HEK293T (cell line): ENCODE results near the gene PRR15L.
"Not testable (repeated sequence)": the region's sequence is repeated elsewhere in the genome, so short reads cannot be mapped to it uniquely, and the experiment has no call there.

Source experiments
- CTCF ChIA-PET: fragments of 350-600 bp; formaldehyde crosslinking; extraction: SDS; loops from one replicate; lab custom pipeline; 2021; ENCODE audit warnings: antibody characterized with exemption, inconsistent platforms; lab: Yijun Ruan, JAX
- POLR2A ChIA-PET: fragments of 350-600 bp; formaldehyde crosslinking; extraction: SDS; loops from one replicate; lab custom pipeline; 2020; ENCODE audit warnings: antibody characterized with exemption, inconsistent platforms; lab: Yijun Ruan, JAX
- DNase-seq: peaks from one replicate; pipeline ENCODE4 v3.0.0; 2012; ENCODE audit warnings: mixed read lengths; ENCODE audit errors: extremely low spot score
- ARNT ChIP-seq: fragments of 450-650 bp; IDR thresholded peaks from 2 replicates; pipeline ENCODE4 v1.6.1; 2017; ENCODE audit warnings: mild to moderate bottlenecking
- BHLHE40 ChIP-seq: fragments of 450-650 bp; IDR thresholded peaks from 2 replicates; pipeline ENCODE4 v1.6.1; 2016; ENCODE audit warnings: mild to moderate bottlenecking, moderate library complexity, borderline replicate concordance
- CTBP1 ChIP-seq: fragments of 450-650 bp; IDR thresholded peaks from 2 replicates; pipeline ENCODE4 v1.6.1; 2016; ENCODE audit warnings: borderline replicate concordance
- ELF4 ChIP-seq: fragments of 450-650 bp; IDR thresholded peaks from 2 replicates; pipeline ENCODE4 v1.6.1; 2017; ENCODE audit warnings: antibody characterized with exemption
- FOXA1 ChIP-seq: fragments of 450-650 bp; IDR thresholded peaks from 2 replicates; pipeline ENCODE4 v1.6.1; 2016; ENCODE audit warnings: mild to moderate bottlenecking
- FOXK2 ChIP-seq: fragments of 450-650 bp; IDR thresholded peaks from 2 replicates; pipeline ENCODE4 v1.6.1; 2016; ENCODE audit warnings: mild to moderate bottlenecking
- FOXM1 ChIP-seq: fragments of 450-650 bp; IDR thresholded peaks from 2 replicates; pipeline ENCODE4 v1.6.1; 2017; ENCODE audit warnings: mild to moderate bottlenecking, borderline replicate concordance
- HDGF ChIP-seq: fragments of 450-650 bp; IDR thresholded peaks from 2 replicates; pipeline ENCODE4 v1.6.1; 2017; ENCODE audit warnings: antibody characterized with exemption, borderline replicate concordance
- L3MBTL2 ChIP-seq: fragments of 450-650 bp; conservative IDR thresholded peaks from 2 replicates; pipeline ENCODE4 v1.6.1; 2016; ENCODE audit warnings: mild to moderate bottlenecking
- LEF1 ChIP-seq: fragments of 450-650 bp; IDR thresholded peaks from 2 replicates; pipeline ENCODE4 v1.6.1; 2017; ENCODE audit warnings: mild to moderate bottlenecking, borderline replicate concordance
- NFRKB ChIP-seq: fragments of 450-650 bp; IDR thresholded peaks from 2 replicates; pipeline ENCODE4 v1.6.1; 2016; ENCODE audit warnings: mild to moderate bottlenecking, moderate library complexity
- PKNOX1 ChIP-seq: fragments of 450-650 bp; IDR thresholded peaks from 2 replicates; pipeline ENCODE4 v1.6.1; 2016
- SP1 ChIP-seq: fragments of 450-650 bp; IDR thresholded peaks from 2 replicates; pipeline ENCODE4 v1.6.1; 2017
- SUZ12 ChIP-seq: fragments of 450-650 bp; IDR thresholded peaks from 2 replicates; pipeline ENCODE4 v1.6.1; 2016; ENCODE audit warnings: mild to moderate bottlenecking
- TARDBP ChIP-seq: fragments of 450-650 bp; IDR thresholded peaks from 2 replicates; pipeline ENCODE4 v1.6.1; 2016
- ZNF384 ChIP-seq: fragments of 450-650 bp; IDR thresholded peaks from 2 replicates; pipeline ENCODE4 v1.6.1; 2016

Gene PRR15L

GRCh38 chr17:47924785-47925677 is 32.7 kb downstream of the PRR15L start:
- CTCF ChIA-PET, result interaction anchor here (0.6 to 1.1 kb wide), 3 partner anchors 13 to 22 kb away, joined by 3 read pairs; no protein-coding TSS in a partner anchor
- DNase-seq, result no peak
- POLR2A ChIA-PET, result interaction anchor here (2.3 to 2.5 kb wide), 2 partner anchors 16 to 17 kb away, joined by 7 to 8 read pairs; partner anchors contain the start of gene PNPO
- TF ChIP-seq CTBP1 (no peak), SUZ12 (no peak)

- CTCF ChIA-PET, result interaction anchor here (0.6 kb wide), 1 partner anchor 79 kb away, joined by 3 read pairs; the partner anchor contains the start of gene SCRN2
- DNase-seq, POLR2A ChIA-PET: not testable (repeated sequence)
Observed at GRCh38 chr17:47919889-47920288, 37.8 kb downstream of the PRR15L start.

GRCh38 chr17:47918991-47919390 is 38.7 kb downstream of the PRR15L start:
- TF ChIP-seq ARNT (no peak), LEF1 (no peak), FOXK2 (no peak), FOXM1 (no peak), HDGF (no peak), ZNF384 (no peak), CTBP1 (no peak), NFRKB (no peak), TARDBP (no peak), SUZ12 (no peak), BHLHE40 (no peak), SP1 (no peak), PKNOX1 (no peak), FOXA1 (no peak)
- no peak for DNase-seq
- ChIA-PET POLR2A (interaction anchor here (0.8 kb wide), 1 partner anchor 11 kb away, joined by 3 read pairs; no protein-coding TSS in a partner anchor), CTCF (no interaction called here)

- TF ChIP-seq L3MBTL2, result no peak
- no peak for TF ChIP-seq NFRKB
- no peak for TF ChIP-seq PKNOX1
- TF ChIP-seq HDGF, result no peak
- no peak for TF ChIP-seq FOXM1
- TF ChIP-seq LEF1, result no peak
- TF ChIP-seq CTBP1, result no peak
- no peak for TF ChIP-seq ARNT
- TF ChIP-seq ELF4, result no peak
- no peak for TF ChIP-seq BHLHE40
- no peak for TF ChIP-seq FOXK2
- no peak for TF ChIP-seq SP1
- TF ChIP-seq FOXA1, result no peak
- no peak for TF ChIP-seq ZNF384
- no peak for TF ChIP-seq SUZ12
- no peak for TF ChIP-seq TARDBP
- CTCF ChIA-PET, result no interaction called here
- POLR2A ChIA-PET, result no interaction called here
- DNase-seq, result no peak
Observed at GRCh38 chr17:47918006-47918405, 39.7 kb downstream of the PRR15L start.

- POLR2A ChIA-PET, result no interaction called here
- CTCF ChIA-PET, result no interaction called here
- no peak for DNase-seq
- TF ChIP-seq L3MBTL2, result no peak
- no peak for TF ChIP-seq LEF1
- TF ChIP-seq CTBP1, result no peak
- TF ChIP-seq SUZ12, result no peak
- TF ChIP-seq ZNF384, result no peak
- TF ChIP-seq SP1, result no peak
- TF ChIP-seq ARNT, result no peak
- no peak for TF ChIP-seq FOXK2
- no peak for TF ChIP-seq HDGF
- no peak for TF ChIP-seq ELF4
- TF ChIP-seq BHLHE40, result no peak
- TF ChIP-seq NFRKB, result no peak
- no peak for TF ChIP-seq FOXA1
- no peak for TF ChIP-seq FOXM1
- TF ChIP-seq PKNOX1, result no peak
- no peak for TF ChIP-seq TARDBP
Observed at GRCh38 chr17:47917581-47917980, 40.1 kb downstream of the PRR15L start.

- CTCF ChIA-PET, result no interaction called here
- DNase-seq, result no peak
- POLR2A ChIA-PET, result interaction anchor here (0.6 kb wide), 1 partner anchor 21 kb away, joined by 3 read pairs; the partner anchor contains the start of gene SP2
- TF ChIP-seq HDGF, result no peak
- TF ChIP-seq NFRKB, result no peak
- no peak for TF ChIP-seq SUZ12
- TF ChIP-seq ELF4, result no peak
- TF ChIP-seq ZNF384, result no peak
- no peak for TF ChIP-seq ARNT
- no peak for TF ChIP-seq FOXA1
- no peak for TF ChIP-seq SP1
- no peak for TF ChIP-seq LEF1
- TF ChIP-seq L3MBTL2, result no peak
- TF ChIP-seq PKNOX1, result no peak
Observed at GRCh38 chr17:47916489-47917208, 41.0 kb downstream of the PRR15L start.
